HCT116 (cell line): ENCODE measurements around the gene CTNNB1. TPM values are rescaled to one million over a fixed set of nuclear protein-coding genes. Genes with fewer than 3 reads are reported as not detected.

Experiments
- ATAC-seq: fragments of 200-7000 bp; cut with Tn5 transposase; 2 replicates; pipeline ENCODE4 v1.9.1; 2020; ENCODE audit warnings: mild to moderate bottlenecking, moderate library complexity
- BruUV-seq: library from RNA; stranded (reverse); fragments of 400-500 nt; replicated peaks from 2 replicates; lab custom pipeline; 2021; lab: Mats Ljungman, UMichigan
- CTCF ChIA-PET: fragments of 300-600 bp; sonication (Branson Sonifier 250); formaldehyde crosslinking; loops from one replicate; lab custom pipeline; 2021; ENCODE audit warnings: antibody characterized with exemption; lab: Charles Lee
- POLR2A ChIA-PET: fragments of 300-600, 350-600 bp; sonication (Branson Sonifier 250); formaldehyde crosslinking; loops from one replicate; lab custom pipeline; 2021; ENCODE audit warnings: antibody characterized with exemption; lab: Charles Lee
- RAD21 ChIA-PET, 2 experiments: fragments of 300-600 bp; sonication (Branson Sonifier 250); formaldehyde crosslinking; loops; one replicate each; lab custom pipeline; 2023; ENCODE audit warnings: low total read pairs in 2 of 2; ENCODE audit not compliant: uncharacterized antibody in 2 of 2, unreplicated experiment in 2 of 2, low non-redundant PET in 1 of 2; lab: Charles Lee
- DNase-seq: peaks from one replicate; pipeline ENCODE4 v3.0.0-alpha.2; 2010; ENCODE audit warnings: low read depth, low spot score
- H2AFZ ChIP-seq: fragments of 200-600 bp; shearing (Covaris generic), sonication (generic); 2 replicates; pipeline ENCODE4 v1.6.1; 2017; ENCODE audit warnings: low read depth, mixed run types, mixed read lengths, antibody characterized with exemption, low read length; ENCODE audit not compliant: poor library complexity, severe bottlenecking
- H3K27ac ChIP-seq: 2 replicates; pipeline ENCODE4 v1.5.1; 2012; ENCODE audit warnings: low read depth, low read length
- H3K27me3 ChIP-seq: fragments of 200-600 bp; sonication (generic); 2 replicates; pipeline ENCODE4 v1.6.1; 2016; ENCODE audit warnings: mixed run types, low read length, mixed read lengths; ENCODE audit not compliant: insufficient read depth
- H3K36me3 ChIP-seq, 2 experiments: fragments of 200-500 bp in 1 of 2; fragments of 200-600 bp in 1 of 2; sonication (Bioruptor generic) in 1 of 2; sonication (generic) in 1 of 2; 2 replicates each; pipeline versions ENCODE4 v1.5.1 to v1.6.1; 2014 to 2016; ENCODE audit warnings: low read length in 2 of 2, inconsistent platforms in 1 of 2, mixed read lengths in 1 of 2, mixed run types in 1 of 2; ENCODE audit not compliant: insufficient read depth in 2 of 2, control insufficient read depth in 1 of 2
- H3K4me1 ChIP-seq, 2 experiments: fragments of 200-600 bp in 1 of 2; sonication (generic) in 1 of 2; 2 replicates each; pipeline versions ENCODE4 v1.5.1 to v1.6.1; 2012 to 2017; ENCODE audit warnings: low read length in 2 of 2, inconsistent platforms in 1 of 2, mild to moderate bottlenecking in 1 of 2, mixed read lengths in 1 of 2, mixed run types in 1 of 2, moderate library complexity in 1 of 2; ENCODE audit not compliant: insufficient read depth in 2 of 2, control insufficient read depth in 1 of 2
- H3K4me2 ChIP-seq: fragments of 200-600 bp; sonication (generic); 2 replicates; pipeline ENCODE4 v1.6.1; 2017; ENCODE audit warnings: mixed run types, low read length, mixed read lengths
- H3K4me3 ChIP-seq, 2 experiments: fragments of 200-600 bp in 1 of 2; sonication (generic) in 1 of 2; replicated peaks in 1 of 2; 2 replicates each; pipeline ENCODE4 v1.5.1; 2011 to 2016; ENCODE audit warnings: low read length in 2 of 2, control low read depth in 1 of 2, low read depth in 1 of 2, mild to moderate bottlenecking in 1 of 2, mixed read lengths in 1 of 2, mixed run types in 1 of 2
- H3K79me2 ChIP-seq: fragments of 200-600 bp; sonication (generic); 2 replicates; pipeline ENCODE4 v1.6.1; 2017; ENCODE audit warnings: mild to moderate bottlenecking, mixed run types, low read length, moderate library complexity, mixed read lengths; ENCODE audit not compliant: insufficient read depth
- H3K9ac ChIP-seq: fragments of 200-600 bp; sonication (generic); 2 replicates; pipeline ENCODE4 v1.6.1; 2016; ENCODE audit warnings: low read length, mixed read lengths
- H3K9me2 ChIP-seq: fragments of 200-600 bp; sonication (generic), shearing (Covaris generic); 2 replicates; pipeline ENCODE4 v1.6.1; 2017; ENCODE audit warnings: mixed run types, mild to moderate bottlenecking, moderate library complexity; ENCODE audit not compliant: insufficient read depth
- H3K9me3 ChIP-seq, 2 experiments: fragments of 200-500 bp in 1 of 2; fragments of 200-600 bp in 1 of 2; sonication (Bioruptor generic) in 1 of 2; sonication (generic) in 1 of 2; 2 replicates each; pipeline ENCODE4 v1.6.1; 2014 to 2017; ENCODE audit warnings: low read length in 2 of 2, mixed read lengths in 2 of 2, inconsistent platforms in 1 of 2, low read depth in 1 of 2, mild to moderate bottlenecking in 1 of 2, mixed run types in 1 of 2, moderate library complexity in 1 of 2; ENCODE audit not compliant: control insufficient read depth in 1 of 2, insufficient read depth in 1 of 2
- H4K20me1 ChIP-seq: fragments of 200-600 bp; sonication (generic), shearing (Covaris generic); 2 replicates; pipeline ENCODE4 v1.6.1; 2017; ENCODE audit warnings: mixed run types, mild to moderate bottlenecking, moderate library complexity; ENCODE audit not compliant: insufficient read depth
- CEBPB ChIP-seq: IDR thresholded peaks from 2 replicates; pipeline ENCODE4 v1.6.1; 2012; ENCODE audit warnings: low read depth
- CTCF ChIP-seq, 3 experiments: fragments of 200-600 bp in 1 of 3; sonication (generic) in 1 of 3; IDR thresholded peaks in 2 of 3; conservative IDR thresholded peaks in 1 of 3; 2 replicates each; pipeline ENCODE4 v1.5.1; 2012 to 2017; ENCODE audit warnings: low read depth in 2 of 3, low read length in 2 of 3, antibody characterized with exemption in 1 of 3, borderline replicate concordance in 1 of 3, control low read depth in 1 of 3, mild to moderate bottlenecking in 1 of 3, mixed read lengths in 1 of 3, mixed run types in 1 of 3, moderate library complexity in 1 of 3; ENCODE audit not compliant: insufficient read depth in 1 of 3
- ELF1 ChIP-seq: IDR thresholded peaks from 2 replicates; pipeline ENCODE4 v1.6.1; 2012; ENCODE audit warnings: low read depth, borderline replicate concordance
- EZH2phosphoT487 ChIP-seq: fragments of 200-600 bp; IDR thresholded peaks from 2 replicates; pipeline ENCODE4 v1.6.1; 2018; ENCODE audit warnings: antibody characterized with exemption, borderline replicate concordance
- JUND ChIP-seq: IDR thresholded peaks from 2 replicates; pipeline ENCODE4 v1.6.1; 2012
- POLR2A ChIP-seq: IDR thresholded peaks from 2 replicates; pipeline ENCODE4 v1.7.0; 2011; ENCODE audit warnings: borderline replicate concordance; ENCODE audit not compliant: insufficient read depth, insufficient read length; ENCODE audit errors: extremely low read depth
- REST ChIP-seq: IDR thresholded peaks from 2 replicates; pipeline ENCODE4 v1.6.1; 2012; ENCODE audit warnings: low read depth
- SP1 ChIP-seq: IDR thresholded peaks from 2 replicates; pipeline ENCODE4 v1.6.1; 2012; ENCODE audit warnings: low read depth
- ZBTB33 ChIP-seq: IDR thresholded peaks from 2 replicates; pipeline ENCODE4 v1.6.1; 2011; ENCODE audit warnings: mild to moderate bottlenecking, low read length, moderate library complexity; ENCODE audit not compliant: insufficient replicate concordance; ENCODE audit errors: extremely low read depth
- intact Hi-C: fragments of 100-400 bp; cut with micrococcal nuclease; formaldehyde crosslinking; loops from 2 replicates; pipeline ENCODE4 v1.10.0; 2022
- total RNA-seq: library from RNA; stranded (reverse); gene quantifications from one replicate; pipeline ENCODE4 v1.2.1, GENCODE V29; 2021; ENCODE audit not compliant: unreplicated experiment

The CTNNB1 gene
- total RNA-seq, 1 experiment from 2014 or later: 265 TPM

GRCh38 chr3:41202075-41202833 is 2.9 kb downstream of the CTNNB1 start:
- peak overlapping the region; percentile 6; the same call in 1 of the 2 replicates for H3K4me2 ChIP-seq
- no peaks in the 10 kb centered on the region for H3K9me2 ChIP-seq
- no peaks in the 10 kb centered on the region for H3K36me3 ChIP-seq
- H4K20me1 ChIP-seq: peaks cover 56% of the 10 kb centered on the region
- ATAC-seq (no peak), DNase-seq (no peak)
- peaks cover 20 to 32% of the 10 kb centered on the region in 2 experiments for H3K4me1 ChIP-seq
- ChIA-PET CTCF (no interaction called here), RAD21 (no interaction called here), POLR2A (interaction anchor here (2.0 kb wide), 1 partner anchor 12 kb away, joined by 6 read pairs; no protein-coding TSS in a partner anchor)
- no peak for TF ChIP-seq EZH2phosphoT487
- TF ChIP-seq CTCF (IDR thresholded peaks at IDR 0.05 in 2 of 3, conservative IDR thresholded peaks at IDR 0.05 in 1 of 3; ENCODE audit: borderline replicate concordance in 1 of 3, insufficient read depth in 1 of 3, low read depth in 2 of 3, low read length in 2 of 3): no peak
- no peak for TF ChIP-seq CEBPB
- TF ChIP-seq ELF1: no peak
- TF ChIP-seq SP1: no peak
- TF ChIP-seq POLR2A: no peak
- TF ChIP-seq REST: no peak
- TF ChIP-seq ZBTB33: no peak
- TF ChIP-seq JUND: no peak
- H3K27me3 ChIP-seq: no peaks in the 10 kb centered on the region
- intact Hi-C loops: loop anchor here (5.0 to 10.0 kb wide), 2 partner anchors 620 to 877 kb away; no protein-coding TSS in a partner anchor
- BruUV-seq: no TSS peak
- H3K9me3 ChIP-seq: no peaks in the 10 kb centered on the region
- H3K4me3 ChIP-seq: no peak overlapping the region
- H3K9ac ChIP-seq: no peak overlapping the region
- H3K27ac ChIP-seq: no peak overlapping the region
- H2AFZ ChIP-seq: no peak overlapping the region
- peaks cover 78% of the 10 kb centered on the region for H3K79me2 ChIP-seq
